Stimulated activated CD8-positive, alpha-beta memory T cell treated with anti-CD3 and anti-CD28 coated beads, Interleukin-15, amount 100 ng/mL, for 24 hours (primary cell): ENCODE measurements around the gene CARM1.

Experiments used
- DNase-seq: peaks from one replicate; pipeline ENCODE4 v3.0.0-alpha.2; 2020; ENCODE audit warnings: low read depth

Gene CARM1

DNA sequence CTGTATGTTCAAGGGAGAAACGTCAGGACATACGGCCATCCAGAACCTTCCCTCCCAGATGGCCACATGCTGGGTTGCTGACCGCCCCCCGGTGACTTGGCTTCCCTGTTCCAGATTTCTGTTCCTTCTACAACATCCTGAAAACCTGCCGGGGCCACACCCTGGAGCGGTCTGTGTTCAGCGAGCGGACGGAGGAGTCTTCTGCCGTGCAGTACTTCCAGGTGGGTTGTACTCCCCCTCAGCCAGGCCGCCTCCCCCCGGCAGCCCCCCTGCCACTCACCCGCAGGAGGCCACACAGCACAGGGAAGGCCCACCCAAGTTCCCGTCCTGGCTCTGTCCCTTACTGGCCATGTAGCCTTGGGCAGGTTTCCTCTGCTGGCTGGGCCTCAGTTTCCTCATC lies 36.6 kb downstream of the CARM1 start:
- no peak for DNase-seq

DNA sequence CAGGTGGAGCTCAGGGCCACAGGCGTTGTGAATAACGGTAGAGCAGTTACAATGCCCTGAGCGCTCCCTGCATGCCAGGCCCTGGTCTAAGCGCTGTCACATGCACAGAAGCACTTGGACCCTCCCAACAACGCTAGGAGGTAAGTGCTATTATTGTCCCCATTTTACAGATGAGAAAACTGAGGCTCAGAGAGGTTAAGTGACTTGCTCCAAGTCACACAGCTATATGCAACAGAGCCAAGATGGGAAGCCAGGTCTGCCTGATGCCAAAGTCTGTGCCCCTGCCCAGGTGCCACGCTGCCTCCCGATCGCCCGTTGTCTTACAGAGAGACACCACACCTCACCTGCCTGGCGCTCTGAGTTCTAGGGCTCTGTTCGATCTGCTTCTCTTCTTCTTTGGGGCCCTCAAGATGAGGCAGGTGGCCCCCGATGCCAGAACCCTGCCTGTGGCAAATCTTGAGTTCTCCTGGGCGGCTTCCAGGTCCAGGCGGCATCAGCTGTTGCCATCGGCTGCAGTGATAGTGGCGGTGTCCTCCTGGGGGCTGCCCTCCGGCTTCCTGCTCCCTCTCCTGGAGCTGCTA lies 37.1 kb downstream of the CARM1 start:
- DNase-seq, result no peak

DNA sequence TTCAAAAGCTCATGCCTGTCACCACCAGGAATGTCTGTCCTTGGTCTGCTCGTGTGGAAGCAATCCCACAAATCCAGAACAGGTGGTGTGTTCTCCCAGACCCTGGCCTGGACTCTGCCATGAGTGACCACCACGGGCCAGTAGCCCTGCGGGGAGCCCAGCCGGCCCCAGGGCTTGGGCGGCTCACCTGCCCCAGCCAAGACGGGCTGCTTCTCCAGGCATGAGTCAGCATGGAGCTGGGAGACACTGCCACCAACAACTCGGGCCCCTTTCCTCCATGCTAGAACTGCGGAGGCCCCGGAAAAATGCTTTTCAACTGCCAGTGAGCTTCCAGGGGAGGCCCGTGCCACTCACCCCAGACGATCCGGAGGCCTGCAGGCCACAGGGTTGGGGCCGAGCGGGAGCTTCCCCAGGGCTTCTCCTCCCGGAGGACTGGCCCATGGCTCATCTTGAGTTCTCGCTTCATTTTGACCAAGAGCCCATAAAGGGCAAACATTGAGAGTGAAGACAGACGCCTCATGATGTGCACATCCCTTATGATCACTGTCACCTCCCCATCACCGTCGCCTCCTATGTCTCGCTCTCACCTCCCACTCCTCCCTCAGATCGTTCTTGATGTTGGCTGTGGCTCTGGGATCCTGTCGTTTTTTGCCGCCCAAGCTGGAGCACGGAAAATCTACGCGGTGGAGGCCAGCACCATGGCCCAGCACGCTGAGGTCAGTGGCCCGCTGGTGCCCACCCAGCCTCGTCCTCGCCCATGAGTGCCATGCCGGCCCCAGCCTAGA lies 40.4 kb downstream of the CARM1 start:
- no peak for DNase-seq

DNA sequence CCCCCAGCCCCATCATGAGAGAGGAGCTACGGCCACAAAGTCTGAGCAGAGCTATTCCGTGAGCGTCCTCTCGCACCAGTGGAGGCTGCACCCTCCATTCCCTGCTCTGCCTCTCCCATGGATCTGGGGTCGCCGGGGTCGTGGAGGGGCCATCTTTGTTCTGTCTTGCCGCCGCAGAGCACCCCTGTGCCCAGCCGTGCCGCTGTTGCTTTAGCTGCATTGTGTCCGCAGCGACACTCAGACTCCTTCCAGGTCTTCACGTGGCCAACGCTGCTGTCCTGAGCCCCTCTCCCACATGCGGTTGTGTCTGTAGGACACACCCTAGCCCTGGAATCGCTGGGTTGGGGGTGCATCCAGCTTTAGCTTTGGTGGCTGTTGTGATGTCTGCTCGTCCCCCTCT lies 41.3 kb downstream of the CARM1 start:
- DNase-seq, result no peak

DNA sequence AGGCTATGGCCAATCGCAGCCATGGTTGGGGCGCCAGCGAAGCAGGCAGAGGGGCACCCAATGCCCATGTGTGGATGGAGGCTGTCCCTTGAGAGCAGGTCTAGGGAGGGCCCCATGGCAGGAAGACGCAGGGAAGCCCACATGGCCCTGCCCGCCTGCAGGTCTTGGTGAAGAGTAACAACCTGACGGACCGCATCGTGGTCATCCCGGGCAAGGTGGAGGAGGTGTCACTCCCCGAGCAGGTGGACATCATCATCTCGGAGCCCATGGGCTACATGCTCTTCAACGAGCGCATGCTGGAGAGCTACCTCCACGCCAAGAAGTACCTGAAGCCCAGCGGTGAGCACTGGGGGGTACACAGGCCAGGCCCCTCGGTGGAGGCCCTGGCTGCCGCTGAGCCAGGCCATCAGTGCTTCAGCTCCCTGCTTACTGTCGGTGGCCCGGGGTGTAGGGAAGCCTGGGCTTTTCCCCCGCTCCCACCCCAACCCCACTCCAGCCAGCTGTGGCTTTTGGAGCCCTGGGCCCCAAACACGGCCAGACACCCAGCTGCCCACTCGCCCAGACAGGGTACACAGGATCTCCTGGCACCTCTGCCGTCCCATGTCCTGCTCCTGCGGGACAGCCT lies 42.5 kb downstream of the CARM1 start:
- DNase-seq, result no peak

DNA sequence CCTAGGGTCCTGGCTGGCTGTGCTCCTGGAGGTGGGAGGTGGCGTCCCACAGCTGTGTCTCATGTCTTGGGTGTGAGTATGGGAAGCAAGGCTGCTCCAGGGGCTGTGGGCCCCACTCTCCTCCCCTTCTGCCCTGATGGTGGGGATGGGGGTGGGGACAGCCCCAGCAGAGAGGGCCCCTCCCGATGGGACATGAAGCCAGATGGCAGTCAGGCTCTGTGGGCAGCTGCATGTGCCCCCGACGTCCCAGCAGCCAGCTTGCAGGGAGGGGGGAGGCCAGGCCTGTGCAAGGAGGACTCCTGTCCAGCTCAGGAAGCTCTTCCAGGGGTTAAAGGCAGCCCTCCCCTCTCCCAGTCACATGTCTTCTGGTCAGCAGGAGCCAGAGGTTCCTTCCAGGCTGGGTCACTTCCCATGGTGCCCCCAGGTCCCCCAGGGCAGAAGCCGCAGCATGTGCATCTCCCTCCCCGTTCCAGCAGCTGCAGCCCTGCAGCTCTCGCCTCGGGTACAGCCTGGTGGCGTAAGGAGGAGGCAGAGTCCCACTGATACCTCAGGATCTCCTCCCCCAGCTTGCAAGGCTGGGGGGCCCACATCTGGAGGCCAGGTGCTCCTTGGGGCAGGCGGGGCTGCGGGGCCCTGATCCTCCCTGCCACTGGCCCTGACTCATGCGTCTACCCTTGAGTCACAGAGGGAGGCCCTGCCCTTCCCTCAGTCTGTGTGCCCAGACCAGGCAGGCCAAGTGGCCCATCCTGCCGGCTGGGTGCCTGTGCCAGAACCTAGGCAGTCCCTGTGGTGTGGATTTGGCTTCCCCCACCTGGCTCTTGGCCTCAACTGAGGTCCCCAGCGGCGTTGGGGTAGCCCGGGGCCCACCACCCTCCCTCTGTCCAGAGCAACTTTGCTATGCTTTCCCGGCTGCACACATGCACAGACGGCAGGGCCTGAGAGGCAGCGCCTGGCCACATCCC lies 44.1 kb downstream of the CARM1 start:
- no peak for DNase-seq

DNA sequence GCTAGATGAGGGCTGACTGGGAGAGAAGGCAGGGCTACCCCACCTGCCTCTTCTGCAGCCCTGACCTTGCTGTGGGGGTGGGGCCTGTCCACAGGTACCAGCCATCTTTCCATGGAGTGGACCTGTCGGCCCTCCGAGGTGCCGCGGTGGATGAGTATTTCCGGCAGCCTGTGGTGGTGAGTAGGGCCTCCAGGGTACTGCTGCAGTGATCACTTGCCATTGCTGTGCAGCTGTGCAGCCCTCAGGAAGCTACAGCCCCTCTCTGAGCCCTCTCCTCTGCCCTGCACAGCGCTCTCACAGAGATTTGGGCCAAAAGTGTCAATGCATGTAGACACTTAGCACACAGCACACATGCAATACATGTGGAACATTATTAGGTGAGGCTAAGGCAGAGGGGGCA lies 45.2 kb downstream of the CARM1 start:
- no peak for DNase-seq

DNA sequence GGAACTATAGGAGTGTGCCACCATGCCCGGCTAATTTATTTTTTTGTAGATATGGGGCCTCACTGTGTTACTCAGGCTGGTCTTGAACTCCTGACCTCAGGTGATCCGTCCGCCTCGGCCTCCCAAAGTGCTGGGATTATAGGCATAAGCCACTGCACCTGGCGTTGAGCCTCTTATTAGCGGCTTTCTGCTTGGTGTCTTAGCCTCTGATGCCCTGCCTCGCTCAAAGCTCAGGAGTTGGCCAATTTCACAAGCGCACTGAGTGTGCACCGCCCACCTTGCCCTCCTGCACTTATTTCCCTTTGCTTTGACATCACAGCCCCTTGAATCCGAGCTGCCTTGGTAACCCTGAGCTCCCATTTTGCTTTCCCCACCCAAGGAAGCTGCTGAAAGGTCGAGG lies 47.0 kb downstream of the CARM1 start:
- DNase-seq, result no peak

DNA sequence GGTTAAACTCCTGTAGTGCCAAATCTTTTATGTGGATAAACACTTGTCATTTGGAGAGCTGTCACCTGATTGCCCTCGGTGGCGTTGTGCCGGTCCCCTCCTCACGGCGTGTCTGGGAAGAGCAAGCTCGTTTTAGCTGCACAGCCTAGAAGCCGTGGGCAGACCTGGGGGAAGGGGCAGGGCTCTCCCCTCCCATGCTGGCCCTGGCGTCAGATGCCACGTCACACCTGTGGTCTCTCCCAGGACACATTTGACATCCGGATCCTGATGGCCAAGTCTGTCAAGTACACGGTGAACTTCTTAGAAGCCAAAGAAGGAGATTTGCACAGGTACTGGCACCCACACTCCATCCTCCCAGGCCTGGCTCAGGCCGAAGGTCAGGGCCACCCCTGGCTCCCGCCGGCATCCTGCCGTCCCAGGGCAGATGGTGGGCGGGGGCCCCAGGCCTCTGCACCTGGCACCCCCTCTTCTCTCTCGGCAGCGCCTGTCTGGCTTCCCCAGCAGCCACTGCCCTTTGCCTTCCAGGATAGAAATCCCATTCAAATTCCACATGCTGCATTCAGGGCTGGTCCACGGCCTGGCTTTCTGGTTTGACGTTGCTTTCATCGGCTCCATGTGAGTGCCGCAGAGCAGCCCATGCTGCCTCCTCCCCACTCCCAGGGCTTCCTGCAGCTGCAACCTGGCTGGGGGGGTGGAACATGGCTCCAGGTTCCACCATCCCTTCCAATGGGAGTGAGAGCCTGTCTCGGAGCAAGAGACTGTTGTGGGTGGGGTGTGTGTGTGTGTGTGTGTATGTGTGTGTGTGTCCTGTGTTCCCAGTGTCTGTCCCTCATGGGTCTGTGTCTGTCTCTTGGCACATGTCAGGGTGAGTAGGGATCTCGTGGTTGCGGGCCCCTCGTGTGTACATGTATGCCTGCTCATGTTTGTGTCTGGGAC lies 48.3 kb downstream of the CARM1 start:
- no peak for DNase-seq

DNA sequence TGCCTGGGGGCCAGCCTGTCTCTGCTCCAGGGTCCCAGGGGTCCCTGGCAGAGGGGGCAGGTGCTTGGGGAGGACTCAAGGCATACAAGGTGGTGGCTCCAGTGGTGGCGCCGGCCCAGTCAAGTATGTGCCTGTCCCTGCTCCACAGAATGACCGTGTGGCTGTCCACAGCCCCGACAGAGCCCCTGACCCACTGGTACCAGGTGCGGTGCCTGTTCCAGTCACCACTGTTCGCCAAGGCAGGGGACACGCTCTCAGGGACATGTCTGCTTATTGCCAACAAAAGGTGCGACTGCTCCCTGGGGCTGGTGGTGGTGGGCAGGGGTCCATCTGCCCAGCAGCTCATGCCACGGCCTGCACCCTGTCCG lies 48.9 kb downstream of the CARM1 start:
- no peak for DNase-seq

DNA sequence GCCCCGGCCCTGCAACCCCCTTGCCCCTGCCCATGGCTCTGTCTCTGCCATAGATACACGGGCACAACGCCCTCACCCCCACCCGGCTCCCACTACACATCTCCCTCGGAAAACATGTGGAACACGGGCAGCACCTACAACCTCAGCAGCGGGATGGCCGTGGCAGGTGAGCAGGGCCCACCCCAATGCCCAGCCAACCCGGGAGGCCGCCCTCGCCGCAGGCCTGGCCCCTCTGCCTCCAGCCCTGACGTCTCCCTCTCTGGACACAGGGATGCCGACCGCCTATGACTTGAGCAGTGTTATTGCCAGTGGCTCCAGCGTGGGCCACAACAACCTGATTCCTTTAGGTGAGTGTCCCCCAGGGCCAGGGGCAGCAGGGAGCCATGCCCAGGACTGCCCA lies 49.4 kb downstream of the CARM1 start:
- no peak for DNase-seq

DNA sequence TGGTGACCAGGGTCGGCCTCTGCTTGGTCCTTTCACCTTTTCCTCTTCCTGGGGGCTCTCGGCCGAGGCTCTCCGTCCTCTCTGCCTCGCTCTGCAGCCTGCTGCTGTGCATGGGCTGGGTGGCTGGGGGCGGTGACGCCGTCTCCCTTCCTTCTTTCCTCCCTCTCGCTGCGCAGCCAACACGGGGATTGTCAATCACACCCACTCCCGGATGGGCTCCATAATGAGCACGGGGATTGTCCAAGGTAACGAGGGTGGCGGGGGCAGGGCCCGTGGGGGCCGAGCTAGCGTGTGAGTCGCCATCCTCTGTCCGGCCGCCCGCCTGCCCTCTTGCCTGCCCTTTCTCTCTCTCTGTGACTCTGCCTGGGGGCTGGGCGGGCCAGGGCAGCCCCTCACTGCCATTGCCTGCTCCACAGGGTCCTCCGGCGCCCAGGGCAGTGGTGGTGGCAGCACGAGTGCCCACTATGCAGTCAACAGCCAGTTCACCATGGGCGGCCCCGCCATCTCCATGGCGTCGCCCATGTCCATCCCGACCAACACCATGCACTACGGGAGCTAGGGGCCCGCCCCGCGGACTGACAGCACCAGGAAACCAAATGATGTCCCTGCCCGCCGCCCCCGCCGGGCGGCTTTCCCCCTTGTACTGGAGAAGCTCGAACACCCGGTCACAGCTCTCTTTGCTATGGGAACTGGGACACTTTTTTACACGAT lies 50.0 kb downstream of the CARM1 start:
- no peak for DNase-seq

DNA sequence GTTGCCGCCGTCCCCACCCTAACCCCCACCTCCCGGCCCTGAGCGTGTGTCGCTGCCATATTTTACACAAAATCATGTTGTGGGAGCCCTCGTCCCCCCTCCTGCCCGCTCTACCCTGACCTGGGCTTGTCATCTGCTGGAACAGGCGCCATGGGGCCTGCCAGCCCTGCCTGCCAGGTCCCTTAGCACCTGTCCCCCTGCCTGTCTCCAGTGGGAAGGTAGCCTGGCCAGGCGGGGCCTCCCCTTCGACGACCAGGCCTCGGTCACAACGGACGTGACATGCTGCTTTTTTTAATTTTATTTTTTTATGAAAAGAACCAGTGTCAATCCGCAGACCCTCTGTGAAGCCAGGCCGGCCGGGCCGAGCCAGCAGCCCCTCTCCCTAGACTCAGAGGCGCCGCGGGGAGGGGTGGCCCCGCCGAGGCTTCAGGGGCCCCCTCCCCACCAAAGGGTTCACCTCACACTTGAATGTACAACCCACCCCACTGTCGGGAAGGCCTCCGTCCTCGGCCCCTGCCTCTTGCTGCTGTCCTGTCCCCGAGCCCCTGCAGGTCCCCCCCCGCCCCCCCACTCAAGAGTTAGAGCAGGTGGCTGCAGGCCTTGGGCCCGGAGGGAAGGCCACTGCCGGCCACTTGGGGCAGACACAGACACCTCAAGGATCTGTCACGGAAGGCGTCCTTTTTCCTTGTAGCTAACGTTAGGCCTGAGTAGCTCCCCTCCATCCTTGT lies 50.7 kb downstream of the CARM1 start:
- no peak for DNase-seq

DNA sequence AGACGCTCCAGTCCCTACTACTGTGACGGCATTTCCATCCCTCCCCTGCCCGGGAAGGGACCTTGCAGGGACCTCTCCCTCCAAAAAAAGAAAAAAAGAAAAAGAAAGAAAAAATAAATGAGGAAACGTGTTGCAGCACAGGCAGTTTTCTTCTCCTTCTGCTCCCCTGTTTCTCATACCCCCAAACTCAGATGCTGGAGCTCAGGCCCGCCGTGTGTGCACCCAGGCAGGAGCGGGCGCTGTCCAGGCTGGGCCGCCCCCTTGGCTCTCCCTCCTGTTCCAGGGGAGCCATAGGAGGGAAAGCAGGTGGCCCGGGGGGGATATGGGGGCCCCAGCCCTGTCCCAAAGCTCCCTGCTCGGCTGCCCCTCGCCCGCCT lies 51.3 kb downstream of the CARM1 start:
- DNase-seq, result no peak

DNA sequence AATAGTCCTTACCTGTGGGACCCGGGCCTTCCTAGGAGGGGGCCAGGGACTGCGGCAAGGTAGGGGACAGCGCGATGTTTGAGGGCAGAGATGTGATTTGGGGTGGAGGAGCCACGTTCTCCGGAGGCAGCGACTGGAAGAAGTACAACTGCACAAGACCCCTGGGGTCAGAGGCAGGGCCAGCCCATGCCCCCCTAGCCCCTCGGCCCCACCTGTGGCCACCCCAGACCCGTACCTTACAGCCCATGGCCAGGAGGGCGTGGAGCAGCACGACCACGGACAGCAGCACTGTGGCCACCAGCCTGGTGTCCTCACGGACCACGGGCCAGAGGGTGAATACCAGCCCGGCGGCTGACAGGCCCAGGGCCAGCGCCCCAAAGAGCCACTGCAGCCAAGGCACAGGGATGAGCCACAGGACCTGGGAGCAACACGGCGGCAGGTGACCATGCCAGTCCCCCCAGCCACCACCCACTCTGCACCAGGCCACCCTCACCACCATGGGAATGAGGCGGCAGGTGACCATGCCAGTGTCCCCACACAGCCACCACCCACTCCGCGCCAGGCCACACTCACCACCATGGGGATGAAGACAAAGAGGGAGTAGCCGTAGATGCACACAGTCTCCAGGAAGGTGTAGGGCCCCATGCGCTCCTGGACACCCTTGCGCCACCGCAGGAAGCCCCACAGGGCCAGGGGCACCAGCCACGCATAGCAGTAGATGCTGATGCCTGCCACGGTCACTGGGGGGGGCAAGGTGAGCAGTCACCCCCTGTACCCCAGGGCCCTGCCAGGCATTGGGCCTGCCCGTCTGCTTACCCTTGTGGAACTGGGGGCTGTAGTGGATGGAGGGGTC lies 52.1 kb downstream of the CARM1 start:
- DNase-seq, result no peak

DNA sequence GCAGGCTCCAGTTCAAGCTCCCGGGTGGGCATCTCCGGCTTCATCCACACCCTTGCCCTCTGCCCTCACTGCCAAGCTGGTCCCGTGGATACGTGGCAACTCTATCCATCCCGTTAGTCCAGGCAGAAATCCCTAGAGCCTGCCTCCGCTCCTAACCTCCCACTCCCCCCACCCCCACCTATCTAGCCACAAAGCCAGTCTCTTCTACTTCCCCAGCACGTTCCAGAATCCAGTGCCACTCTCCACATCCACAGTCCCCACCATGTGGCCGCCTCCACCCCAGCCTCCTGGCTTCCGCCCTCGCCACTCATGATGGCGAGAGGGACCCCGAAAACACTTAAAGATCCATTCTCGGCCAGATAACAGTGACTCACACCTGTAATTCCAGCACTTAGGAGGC lies 53.2 kb downstream of the CARM1 start:
- no peak for DNase-seq

DNA sequence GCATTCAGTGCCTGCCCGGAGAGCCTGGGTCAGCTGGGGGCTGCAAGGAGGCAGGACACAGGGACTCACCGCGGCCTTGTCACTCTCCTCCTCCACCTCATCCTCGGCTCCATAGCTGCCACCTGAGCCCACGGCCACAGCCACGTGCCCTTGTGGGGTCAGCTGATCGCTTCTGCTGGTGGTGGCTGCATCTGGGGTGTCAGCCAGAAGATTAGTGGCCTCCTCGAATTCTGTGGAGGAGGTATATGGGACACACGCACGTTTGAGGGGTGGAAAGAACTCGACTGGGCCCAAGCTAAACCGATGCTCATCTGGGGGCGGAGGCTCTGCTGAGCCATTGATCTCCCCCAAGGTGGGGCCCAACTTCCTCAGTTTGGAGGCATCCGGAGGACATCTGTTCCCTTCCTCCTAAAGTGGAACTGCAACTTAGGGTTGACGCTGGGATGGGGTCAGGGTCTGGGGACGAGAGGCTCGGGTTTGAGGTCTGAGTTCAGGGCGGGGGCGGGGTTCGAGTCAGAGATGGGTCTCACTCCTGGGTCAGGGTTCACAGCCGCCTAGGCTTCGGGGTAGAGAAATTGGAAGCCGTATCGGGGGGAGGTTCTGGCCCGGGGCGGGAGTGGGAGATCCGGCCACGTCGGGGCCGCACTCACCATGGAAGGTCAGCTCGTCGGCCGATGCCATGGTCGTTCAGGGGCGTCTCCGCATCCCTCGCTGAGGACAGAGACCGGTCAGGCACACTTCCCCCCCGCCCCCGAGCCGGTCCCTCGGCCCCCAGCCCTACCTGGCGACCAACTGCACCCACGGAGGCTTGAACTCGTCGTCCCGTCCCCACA lies 56.6 kb downstream of the CARM1 start:
- DNase-seq, result no peak
